ENCODE results near the gene HK3.
"Not testable (repeated sequence)": the region's sequence is repeated elsewhere in the genome, so short reads cannot be mapped to it uniquely, and the experiment has no call there.

Gene HK3

DNA sequence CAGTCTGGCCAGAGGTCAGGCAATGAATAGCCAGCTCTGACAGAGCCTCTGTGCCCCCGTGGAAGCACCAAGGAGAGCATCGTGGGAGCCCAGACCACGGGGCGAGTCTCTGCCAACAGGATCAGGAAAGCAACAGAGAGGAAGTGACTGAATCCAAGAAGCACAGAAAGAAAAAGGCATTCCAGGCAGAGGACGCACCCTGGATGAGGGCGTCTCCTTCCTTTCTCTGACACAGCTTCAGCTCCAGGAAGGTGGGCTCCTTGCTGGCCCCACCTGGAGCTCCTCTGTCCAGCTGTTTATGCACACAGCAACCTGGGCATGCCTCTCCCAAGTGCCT lies 16.6 kb downstream of the HK3 start:
- DNase-seq (ENCODE audit: low spot score) = no peak

DNA sequence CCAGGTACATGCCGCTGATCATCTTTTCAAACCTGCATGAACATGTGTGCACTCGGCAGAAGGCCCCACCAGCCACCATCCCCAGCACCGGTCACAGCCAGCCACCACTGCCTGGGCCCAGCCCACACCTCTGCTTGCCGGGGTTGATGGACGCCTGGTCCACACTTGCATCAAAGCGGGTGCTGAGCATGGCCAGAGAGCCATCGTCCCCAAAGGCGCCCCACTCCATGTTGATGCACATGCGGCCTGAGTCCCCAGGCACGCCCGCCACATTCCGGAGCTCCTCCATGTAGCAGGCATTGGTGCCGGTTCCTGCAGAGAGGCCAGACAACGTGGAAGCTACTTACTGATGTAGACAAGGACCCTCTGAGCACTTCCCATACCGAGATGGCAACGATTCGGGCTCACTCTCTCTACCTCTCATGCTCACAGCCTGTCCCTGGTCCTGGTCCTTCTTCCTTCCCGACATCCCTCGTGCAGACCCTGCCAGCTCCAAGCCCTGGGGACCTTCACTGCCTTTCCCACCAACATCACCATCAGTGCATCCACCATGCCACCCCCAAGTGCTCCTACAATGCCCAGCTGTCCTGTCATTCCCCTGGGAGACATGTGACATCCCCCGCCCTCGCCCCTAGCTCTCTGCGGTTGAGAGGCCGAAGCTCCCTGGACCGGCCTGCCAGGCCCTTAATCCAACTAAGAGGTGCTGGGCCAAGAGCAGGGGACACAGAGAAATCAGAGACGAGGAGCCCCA lies 17.2 kb downstream of the HK3 start:
- no peak for DNase-seq (ENCODE audit: low spot score)

DNA sequence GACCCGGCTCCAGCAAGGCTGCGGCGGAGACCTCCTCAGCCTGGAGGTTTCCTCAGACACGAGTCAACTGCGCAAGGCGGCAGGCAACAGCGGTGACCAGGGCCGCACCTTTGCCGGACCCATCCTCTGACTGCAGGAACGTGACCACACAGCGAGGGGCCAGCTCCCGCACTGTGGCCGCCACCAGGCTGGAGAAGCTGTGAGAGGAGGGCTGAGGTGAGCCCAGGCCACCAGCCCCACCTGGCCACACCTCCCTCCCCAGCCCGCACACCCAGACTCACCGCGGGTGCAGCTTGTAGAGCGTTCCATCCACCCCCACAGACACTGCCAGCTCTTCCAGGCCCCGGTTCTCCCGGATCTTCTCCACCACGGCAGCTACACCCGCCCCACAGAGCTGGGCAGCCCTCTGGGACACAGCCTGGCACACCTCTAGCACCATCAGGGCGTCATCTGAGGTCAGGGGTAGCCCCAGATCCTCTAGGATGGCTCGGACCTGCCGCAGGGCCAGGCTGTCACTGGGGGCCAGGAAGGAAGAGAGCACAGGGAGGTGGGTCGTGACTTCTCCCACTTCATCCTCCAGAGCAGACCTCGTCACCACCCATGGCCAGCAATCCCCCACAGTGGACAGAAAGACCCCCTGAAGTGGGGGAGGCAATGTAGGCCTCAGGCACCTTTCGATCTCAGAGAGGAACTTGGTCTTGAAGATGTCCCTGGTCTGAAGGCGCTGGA lies 18.0 kb downstream of the HK3 start:
- DNase-seq (ENCODE audit: low spot score) = no peak

DNA sequence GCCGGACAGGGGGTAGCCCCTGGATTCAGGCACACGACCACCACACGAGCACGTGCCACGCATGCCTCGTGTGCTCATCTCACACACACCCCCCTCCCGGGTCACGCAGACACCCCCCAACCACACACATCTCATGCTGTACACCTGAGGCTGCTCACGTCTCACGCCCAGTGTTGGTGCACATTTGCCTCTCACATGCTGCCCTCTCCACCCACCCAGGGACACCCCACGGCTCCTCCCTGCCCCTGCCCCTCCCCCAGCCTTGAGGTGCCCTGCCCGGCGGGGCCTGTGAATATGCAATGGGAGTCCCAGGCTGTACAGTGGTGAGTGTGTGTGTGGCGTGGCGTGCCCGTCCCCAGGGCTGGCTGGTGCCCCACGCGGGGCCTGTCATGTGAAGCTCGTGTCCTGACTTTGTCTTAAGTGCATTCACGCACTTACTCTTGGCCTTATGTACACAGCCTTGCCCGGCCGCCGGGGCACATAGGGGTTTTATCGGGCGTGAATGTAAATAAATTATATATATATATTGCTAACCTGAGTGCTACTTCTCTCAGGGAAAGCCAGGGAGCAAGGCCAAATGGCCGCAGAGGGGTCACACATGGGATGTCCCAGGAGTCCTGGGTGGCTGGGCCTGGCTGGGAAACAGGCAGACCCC lies 18.7 kb downstream of the HK3 start:
- no peak for DNase-seq (ENCODE audit: low spot score)

DNA sequence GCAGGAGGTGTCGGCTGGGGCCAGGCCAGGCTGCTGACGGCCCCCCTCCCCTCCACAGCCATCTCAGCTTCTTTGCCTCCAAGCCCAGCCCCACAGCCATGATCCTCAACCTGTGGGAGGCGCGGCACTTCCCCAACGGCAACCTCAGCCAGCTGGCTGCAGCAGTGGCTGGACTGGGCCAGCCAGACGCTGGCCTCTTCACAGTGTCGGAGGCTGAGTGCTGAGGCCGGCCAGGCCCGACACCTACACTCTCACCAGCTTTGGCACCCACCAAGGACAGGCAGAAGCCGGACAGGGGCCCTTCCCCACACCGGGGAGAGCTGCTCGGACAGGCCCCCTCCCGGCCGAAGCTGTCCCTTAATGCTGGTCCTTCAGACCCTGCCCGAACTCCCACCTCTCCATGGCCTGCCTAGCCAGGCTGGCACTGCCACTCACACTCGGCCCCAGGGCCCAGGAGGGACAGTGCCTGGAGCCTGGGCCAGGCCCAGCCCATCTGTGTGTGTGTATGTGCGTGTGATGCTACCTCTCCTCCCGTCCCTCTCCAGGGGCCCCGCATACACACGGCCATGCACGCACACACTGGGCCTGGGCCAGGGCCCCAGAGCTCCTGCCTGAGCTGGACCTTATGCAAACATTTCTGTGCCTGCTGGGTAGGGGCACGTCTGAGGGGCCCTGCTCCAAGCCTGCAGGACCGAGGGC lies 19.3 kb downstream of the HK3 start:
- DNase-seq (ENCODE audit: low spot score) = no peak

DNA sequence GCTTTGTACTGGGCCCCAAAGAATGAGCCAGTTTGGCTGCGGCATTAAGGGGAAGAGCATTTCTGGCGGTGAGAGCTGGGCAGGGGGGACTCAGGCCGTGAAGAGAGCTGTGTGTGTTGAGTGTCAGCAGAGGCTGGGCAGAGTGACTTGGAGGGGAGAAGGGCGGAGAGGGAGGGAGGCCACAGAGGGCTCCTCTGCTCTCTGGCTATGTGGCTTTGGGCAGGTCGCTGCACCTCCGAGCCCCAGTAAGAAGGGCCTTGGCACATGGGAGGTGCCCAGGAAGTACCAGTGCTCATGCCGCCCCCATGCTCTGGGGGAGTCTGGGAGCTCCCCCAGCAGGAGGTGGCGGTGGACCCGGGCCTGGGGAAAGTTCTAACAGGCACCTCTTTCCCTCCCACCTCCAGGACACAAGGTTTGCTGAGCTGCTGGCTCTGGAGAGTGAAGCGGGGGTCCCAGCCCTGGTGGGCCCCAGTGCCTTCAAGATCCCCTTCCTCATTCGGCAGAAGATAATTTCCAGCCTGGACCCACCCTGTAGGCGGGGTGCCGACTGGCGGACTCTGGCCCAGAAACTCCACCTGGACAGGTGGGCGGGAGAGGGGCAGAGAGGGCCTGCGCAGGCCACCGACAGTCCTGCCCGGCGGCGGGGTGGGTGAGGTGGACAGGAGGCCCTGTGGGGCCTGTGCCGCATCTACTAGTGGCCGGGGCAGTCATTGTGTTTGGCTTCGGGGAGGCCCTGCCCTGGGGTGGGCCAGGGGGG lies 20.1 kb downstream of the HK3 start:
- DNase-seq (ENCODE audit: low spot score) = no peak

DNA sequence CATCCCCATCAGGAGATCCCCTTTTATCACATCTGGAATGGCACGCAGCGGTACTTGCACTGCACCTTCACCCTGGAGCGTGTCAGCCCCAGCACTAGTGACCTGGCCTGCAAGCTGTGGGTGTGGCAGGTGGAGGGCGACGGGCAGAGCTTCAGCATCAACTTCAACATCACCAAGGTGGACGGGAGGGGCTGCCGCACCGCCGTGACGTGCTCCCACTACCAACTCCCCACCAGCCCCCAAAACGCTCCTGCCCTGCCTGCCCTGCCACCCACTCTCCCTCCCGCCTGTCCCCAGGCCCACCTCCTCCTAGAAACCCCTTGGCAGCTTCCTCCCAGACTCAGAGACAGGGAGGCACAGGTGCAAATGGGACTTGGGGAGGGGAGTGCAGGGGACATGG lies 20.7 kb downstream of the HK3 start:
- DNase-seq (ENCODE audit: low spot score) = no peak

DNA sequence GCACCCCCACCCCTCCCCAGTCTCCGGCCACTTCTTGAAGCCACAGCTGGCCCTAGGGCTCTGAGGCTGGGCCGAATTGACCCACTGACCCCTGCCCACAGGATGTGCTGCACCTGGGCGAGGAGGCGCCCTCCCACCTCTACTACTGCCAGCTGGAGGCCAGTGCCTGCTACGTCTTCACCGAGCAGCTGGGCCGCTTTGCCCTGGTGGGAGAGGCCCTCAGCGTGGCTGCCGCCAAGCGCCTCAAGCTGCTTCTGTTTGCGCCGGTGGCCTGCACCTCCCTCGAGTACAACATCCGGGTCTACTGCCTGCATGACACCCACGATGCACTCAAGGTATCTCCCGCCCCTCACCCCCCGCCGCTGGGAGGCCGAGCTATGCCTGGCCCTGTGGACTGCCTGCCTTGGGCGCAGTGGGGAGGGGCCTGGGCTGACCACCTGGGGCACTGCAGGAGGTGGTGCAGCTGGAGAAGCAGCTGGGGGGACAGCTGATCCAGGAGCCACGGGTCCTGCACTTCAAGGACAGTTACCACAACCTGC lies 21.3 kb downstream of the HK3 start:
- no peak for DNase-seq (ENCODE audit: low spot score)

DNA sequence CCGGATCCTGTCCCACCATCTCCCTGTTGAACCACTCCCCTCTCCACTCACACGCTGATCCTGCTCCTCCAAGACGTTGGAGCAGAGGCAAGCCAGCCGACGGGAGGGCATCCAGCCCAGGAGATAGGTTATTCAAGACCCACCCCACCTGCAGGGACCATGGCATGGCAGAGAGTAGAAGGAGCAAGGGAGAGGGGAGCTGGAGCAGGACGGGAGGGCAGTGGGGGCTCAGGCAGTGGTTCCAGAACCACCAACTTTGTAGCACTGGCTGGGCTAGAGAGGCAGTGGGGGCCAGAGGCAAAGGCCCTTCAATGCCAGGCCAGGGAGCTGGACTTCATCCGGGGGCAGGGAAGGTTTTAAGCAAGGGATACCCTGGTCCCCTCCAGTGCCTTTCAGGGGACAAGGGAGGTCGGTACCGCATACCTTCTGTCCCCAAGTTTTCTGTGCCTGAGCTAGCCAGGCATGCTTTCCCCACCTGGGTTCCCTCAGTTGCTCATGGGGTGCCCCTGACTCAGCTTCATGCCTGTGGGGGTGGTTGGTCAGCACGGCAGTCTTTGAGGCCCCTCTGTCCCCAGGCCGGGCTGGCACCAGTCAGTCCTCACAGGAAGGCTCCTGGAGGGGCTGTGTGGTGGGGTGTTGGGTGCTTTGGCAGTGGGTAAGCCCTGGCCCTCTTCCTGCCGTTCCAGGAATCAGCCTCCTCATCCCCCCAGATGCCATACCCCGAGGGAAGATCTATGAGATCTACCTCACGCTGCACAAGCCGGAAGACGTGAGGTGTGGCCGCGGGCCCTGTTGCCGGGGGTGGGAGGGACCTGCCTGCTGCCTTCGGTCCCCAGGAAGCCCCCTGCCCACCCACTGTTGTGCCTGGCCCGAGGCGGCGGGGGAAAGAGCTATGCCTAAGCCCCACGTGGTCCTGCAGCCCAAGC lies 22.4 kb downstream of the HK3 start:
- DNase-seq (ENCODE audit: low spot score) = no peak

DNA sequence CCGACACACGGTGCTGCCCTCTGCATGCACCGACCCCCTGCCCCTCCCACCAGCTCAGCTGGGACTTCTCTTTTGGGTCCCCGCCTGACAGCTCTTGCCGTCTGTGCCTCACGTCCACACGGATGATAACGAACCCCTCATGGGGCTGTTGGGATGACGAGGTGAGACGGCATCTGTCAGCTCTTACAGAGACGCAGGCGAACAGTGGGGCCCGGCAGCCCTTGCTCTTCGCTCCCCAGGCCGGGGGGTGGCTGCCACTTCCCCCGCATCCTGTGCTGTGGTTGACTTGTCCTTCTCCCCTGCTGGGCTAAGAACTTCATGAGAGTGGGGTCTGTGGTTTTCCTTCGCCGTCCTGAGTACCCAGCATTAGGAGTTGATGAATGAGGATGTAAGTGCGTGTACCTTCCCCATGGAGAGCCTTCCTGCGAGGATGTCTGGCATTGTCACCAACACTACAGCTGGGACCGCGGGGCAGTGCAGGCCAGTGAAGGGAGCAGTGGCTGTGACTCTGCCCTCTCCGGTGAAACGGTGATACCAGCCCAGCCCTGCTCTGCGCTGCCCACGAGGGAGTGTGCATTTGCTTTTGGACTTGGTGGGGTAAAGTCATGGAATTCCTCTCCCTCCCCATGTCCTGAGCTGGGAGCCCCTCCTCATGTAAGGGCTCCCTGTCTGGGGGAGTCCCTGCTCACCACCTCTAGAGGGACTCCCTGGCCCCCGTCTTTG lies 23.2 kb downstream of the HK3 start:
- DNase-seq (ENCODE audit: low spot score) = no peak

DNA sequence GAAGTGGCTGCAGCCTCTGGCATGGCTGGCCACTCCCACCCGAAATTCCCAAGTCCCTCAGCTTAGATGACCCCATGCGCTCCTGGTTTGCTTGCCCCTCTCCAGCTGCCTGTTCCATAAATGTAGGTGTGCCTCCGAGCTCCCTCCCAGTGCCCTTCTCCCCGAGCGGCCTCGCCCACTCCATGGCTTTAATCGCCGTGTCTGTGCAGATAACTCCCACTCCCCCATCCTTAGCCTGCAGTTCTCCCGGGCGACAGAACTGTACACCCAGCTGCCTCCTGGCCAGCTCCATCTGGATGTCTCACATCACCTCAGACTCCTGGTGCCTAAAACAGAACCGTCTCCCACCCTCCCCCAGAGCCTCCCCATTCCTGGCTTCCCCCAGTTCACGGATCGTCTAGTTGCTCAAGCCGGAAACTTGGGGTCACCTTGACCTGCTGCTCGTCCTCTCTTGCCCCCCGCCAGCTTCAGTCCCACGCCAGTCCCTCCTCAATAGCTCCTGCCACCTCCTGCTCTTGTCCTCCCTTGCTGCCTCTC lies 24.1 kb downstream of the HK3 start:
- no peak for DNase-seq (ENCODE audit: low spot score)

DNA sequence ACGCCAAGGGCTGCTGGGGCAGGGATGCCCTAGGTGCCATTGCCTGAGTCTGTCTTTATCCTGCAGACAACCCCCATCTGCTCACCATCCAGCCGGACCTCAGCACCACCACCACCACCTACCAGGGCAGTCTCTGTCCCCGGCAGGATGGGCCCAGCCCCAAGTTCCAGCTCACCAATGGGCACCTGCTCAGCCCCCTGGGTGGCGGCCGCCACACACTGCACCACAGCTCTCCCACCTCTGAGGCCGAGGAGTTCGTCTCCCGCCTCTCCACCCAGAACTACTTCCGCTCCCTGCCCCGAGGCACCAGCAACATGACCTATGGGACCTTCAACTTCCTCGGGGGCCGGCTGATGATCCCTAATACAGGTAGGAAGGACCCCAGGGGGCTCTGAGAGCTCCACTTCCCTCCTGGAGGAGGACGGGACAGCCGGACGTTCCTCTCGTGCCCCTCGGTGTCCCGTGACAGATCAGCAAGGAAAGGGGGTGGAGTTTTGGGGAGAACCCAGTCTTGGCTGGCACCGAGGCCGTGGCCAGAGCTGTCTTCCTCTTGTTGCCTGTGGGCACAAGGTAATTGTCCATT lies 24.9 kb downstream of the HK3 start:
- no peak for DNase-seq (ENCODE audit: low spot score)

DNA sequence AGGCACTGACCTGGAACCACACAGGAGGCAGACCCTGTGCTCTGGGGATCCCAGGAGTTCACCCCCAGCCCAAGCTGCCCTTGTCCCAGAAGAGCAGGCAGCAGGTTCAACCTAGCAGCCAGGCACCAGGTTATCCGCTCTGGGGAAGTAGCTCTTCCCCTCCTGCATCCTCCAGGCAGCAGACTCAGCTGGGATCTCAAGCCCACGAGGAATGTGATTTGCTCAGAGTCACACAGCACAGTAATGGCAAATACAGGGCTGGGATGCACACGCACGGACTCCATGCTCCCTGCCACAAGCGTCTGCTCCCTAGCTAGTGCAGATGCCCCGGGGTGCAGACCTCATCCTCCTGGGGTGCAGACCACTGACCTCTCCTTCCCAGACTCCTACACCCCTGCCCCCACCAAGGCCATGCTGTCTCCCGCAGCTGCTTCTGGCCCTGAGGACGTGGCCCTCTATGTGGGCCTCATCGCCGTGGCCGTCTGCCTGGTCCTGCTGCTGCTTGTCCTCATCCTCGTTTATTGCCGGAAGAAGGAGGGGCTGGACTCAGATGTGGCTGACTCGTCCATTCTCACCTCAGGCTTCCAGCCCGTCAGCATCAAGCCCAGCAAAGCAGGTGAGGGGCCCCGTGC lies 25.5 kb downstream of the HK3 start:
- DNase-seq (ENCODE audit: low spot score) = no peak

DNA sequence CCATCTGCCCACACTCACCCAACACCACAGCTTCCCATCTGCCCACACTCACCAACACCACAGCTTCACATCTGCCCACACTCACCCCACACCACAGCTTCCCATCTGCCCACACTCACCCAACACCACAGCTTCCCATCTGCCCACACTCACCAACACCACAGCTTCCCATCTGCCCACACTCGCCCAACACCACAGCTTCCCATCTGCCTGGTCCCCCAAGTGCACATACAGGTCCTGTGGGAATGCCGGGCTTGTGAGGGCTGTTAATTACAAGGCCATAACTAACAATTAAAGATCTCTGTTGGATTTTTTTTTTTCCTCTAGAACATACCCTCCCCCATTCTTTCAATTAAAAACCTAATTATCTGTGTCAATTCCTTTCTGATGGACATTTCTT lies 26.1 kb downstream of the HK3 start:
- not testable (repeated sequence) for DNase-seq (ENCODE audit: low spot score)

DNA sequence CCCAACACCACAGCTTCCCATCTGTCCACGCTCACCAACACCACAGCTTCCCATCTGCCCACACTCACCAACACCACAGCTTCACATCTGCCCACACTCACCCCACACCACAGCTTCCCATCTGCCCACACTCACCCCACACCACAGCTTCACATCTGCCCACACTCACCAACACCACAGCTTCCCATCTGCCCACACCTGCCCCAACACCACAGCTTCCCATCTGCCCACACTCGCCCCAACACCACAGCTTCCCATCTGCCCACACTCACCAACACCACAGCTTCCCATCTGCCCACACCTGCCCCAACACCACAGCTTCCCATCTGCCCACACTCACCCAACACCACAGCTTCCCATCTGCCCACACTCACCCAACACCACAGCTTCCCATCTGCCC lies 26.6 kb downstream of the HK3 start:
- DNase-seq (ENCODE audit: low spot score) = not testable (repeated sequence)

DNA sequence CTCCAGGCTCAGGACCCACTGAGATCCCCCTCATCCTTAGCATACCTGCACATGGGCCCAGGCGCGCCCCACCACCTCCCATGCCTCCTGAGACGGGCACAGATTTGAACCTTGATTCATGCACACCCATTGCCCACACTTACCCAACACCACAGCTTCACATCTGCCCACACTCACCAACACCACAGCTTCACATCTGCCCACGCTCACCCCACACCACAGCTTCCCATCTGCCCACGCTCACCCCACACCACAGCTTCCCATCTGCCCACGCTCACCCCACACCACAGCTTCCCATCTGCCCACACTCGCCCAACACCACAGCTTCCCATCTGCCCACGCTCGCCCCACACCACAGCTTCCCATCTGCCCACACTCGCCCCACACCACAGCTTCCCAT lies 28.5 kb downstream of the HK3 start:
- DNase-seq (ENCODE audit: low spot score) = not testable (repeated sequence)

DNA sequence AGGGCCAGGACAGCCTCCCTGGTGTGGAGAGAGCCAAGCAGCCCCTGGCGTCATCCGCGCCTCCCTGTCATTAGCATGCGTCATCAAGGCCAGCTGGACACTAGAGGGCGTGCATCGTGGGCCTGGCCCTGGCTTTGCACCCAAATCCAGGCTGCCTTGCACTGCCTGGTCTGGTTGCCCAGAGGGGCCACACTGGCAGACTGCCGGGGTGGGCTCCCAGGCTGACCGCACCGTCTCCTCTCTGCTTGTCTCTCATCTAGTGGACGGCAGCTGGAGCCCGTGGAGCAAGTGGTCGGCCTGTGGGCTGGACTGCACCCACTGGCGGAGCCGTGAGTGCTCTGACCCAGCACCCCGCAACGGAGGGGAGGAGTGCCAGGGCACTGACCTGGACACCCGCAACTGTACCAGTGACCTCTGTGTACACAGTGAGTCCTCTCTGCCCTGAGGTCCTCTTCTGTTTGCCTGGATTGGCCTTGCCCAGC lies 29.0 kb downstream of the HK3 start:
- DNase-seq (ENCODE audit: low spot score) = peak; percentile 8

DNA sequence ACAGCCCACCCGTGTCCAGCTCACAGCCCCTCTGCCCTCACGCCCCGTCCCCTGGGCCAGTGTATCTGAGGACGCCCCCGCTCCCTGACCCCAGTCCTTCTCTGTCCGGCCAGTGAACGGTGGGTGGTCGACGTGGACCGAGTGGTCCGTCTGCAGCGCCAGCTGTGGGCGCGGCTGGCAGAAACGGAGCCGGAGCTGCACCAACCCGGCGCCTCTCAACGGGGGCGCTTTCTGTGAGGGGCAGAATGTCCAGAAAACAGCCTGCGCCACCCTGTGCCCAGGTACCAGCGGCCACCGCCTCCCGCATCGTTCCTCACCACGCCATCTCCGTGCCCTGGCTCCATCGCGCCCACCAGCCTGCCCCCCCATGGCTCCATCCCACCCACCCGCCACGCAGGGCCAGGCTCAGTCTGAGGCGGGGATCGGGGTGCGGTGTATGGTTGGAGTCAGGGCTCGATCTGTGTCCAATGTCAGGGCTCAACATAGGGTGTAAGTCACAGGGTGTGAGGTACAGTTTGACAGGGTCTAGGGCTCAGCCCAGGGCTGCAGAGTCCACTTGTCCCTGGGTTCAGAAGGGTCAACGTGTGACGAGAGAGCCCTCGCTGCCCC lies 29.5 kb downstream of the HK3 start:
- no peak for DNase-seq (ENCODE audit: low spot score)
